ENCODE results near the gene OR6X1. TPM values are rescaled to one million over a fixed set of nuclear protein-coding genes. Genes with fewer than 3 reads are reported as not detected.

OR6X1 gene
- total RNA-seq, 1 donor from 2014 or later = not detected

GRCh38 chr11:123707206-123707605, 47.1 kb downstream of the OR6X1 start:
- Mint-ChIP-seq H3K4me1 (peaks cover 12% of the 10 kb centered on the region), H3K27ac (no peak overlapping the region), H3K9me3 (no peaks in the 10 kb centered on the region), H3K4me3 (no peak overlapping the region), H3K36me3 (ENCODE audit: low read depth) (no peaks in the 10 kb centered on the region), H3K27me3 (peaks cover 6% of the 10 kb centered on the region)
- no peak for ATAC-seq (ENCODE audit: low read depth)
- DNase-seq = no peak
- TF ChIP-seq, protein P1, sequence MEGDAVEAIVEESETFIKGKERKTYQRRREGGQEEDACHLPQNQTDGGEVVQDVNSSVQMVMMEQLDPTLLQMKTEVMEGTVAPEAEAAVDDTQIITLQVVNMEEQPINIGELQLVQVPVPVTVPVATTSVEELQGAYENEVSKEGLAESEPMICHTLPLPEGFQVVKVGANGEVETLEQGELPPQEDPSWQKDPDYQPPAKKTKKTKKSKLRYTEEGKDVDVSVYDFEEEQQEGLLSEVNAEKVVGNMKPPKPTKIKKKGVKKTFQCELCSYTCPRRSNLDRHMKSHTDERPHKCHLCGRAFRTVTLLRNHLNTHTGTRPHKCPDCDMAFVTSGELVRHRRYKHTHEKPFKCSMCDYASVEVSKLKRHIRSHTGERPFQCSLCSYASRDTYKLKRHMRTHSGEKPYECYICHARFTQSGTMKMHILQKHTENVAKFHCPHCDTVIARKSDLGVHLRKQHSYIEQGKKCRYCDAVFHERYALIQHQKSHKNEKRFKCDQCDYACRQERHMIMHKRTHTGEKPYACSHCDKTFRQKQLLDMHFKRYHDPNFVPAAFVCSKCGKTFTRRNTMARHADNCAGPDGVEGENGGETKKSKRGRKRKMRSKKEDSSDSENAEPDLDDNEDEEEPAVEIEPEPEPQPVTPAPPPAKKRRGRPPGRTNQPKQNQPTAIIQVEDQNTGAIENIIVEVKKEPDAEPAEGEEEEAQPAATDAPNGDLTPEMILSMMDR (IDR thresholded peaks at IDR 0.05) = no peak
- CTCF ChIA-PET = interaction anchor here (0.9 to 6.8 kb wide), 10 partner anchors 8 to 300 kb away, joined by 3 to 89 read pairs (median 6); partner anchors contain the start of gene SCN3B
- POLR2A ChIA-PET = interaction anchor here (0.7 kb wide), 1 partner anchor 130 kb away, joined by 3 read pairs; no protein-coding TSS in a partner anchor
- intact Hi-C loops (cut with micrococcal nuclease) = loop anchor here (1.0 to 5.0 kb wide), 3 partner anchors 66 to 300 kb away; no protein-coding TSS in a partner anchor

GRCh38 chr11:123704341-123704740, 50.0 kb downstream of the OR6X1 start:
- DNase-seq = no peak
- ChIA-PET POLR2A (no interaction called here), CTCF (no interaction called here)
- Mint-ChIP-seq H3K4me3 (no peak overlapping the region), H3K36me3 (ENCODE audit: low read depth) (no peaks in the 10 kb centered on the region), H3K27me3 (peaks cover 4% of the 10 kb centered on the region), H3K9me3 (no peaks in the 10 kb centered on the region), H3K4me1 (peaks cover 16% of the 10 kb centered on the region), H3K27ac (no peak overlapping the region)
- ATAC-seq (ENCODE audit: low read depth) = no peak
- intact Hi-C loops (cut with micrococcal nuclease) = no loop called here
- TF ChIP-seq, protein P1 (IDR thresholded peaks at IDR 0.05) = no peak

Other genes starting within 250 kb of the OR6X1 start
- not detected in 2 replicates for gene SCN3B, start 99.9 kb downstream of the OR6X1 start, total RNA-seq
- gene ZNF202, start 12.9 kb downstream of the OR6X1 start, total RNA-seq = 23.3 and 27.8 TPM in 2 replicates
- not detected in 2 replicates for gene OR6M1, start 51.8 kb upstream of the OR6X1 start, total RNA-seq
- not detected in 2 replicates for gene TMEM225, start 131.2 kb upstream of the OR6X1 start, total RNA-seq
- not detected in 2 replicates for gene OR8D4, start 147.6 kb upstream of the OR6X1 start, total RNA-seq
- gene OR4D5, start 185.1 kb upstream of the OR6X1 start, total RNA-seq = not detected in 2 replicates
- gene OR6T1, start 189.3 kb upstream of the OR6X1 start, total RNA-seq = not detected in 2 replicates
- gene OR10S1, start 223.3 kb upstream of the OR6X1 start, total RNA-seq = not detected in 2 replicates
- gene OR10G6, start 240.6 kb upstream of the OR6X1 start, total RNA-seq = not detected in 2 replicates

All from activated B cell treated with CpG ODN at 0.5 μM for 24 hours (primary cell).